Measurements from ENCODE around the gene PDZD2. TPM values are rescaled to one million over a fixed set of nuclear protein-coding genes. Genes with fewer than 3 reads are reported as not detected.

PDZD2 gene
- total and polyA plus RNA-seq, 5 donors = 40.4 to 188 (median 109) TPM

DNA sequence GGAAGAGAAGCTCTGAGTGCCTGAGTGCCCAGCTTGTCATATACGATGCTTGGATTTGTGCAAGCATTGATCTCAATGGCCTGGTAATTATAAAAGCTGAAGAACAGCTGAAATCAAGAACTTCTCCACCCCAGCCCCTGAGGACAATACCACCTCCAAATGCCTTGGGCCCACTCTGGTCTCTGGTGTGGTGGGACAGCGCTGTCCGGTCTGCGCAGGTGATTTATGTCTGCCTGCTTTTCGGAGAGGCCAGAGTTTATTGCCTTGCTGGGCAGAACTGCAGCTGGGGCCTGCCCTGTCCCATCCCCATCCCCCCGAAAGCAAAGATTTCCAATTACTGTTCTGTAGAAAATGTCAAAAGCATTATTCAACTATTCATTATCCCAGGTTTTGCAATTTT lies 1.1 kb upstream of the PDZD2 start:
- Histone ChIP-seq H3K9me3 (ENCODE audit: control insufficient read depth, low read length) (no peaks in the 10 kb centered on the region), H3K4me1 (ENCODE audit: control insufficient read depth, insufficient read depth, low read length) (peaks cover 9% of the 10 kb centered on the region), H3K27me3 (ENCODE audit: control insufficient read depth, insufficient read depth) (no peaks in the 10 kb centered on the region), H3K4me3 (ENCODE audit: low read length) (no peak overlapping the region), H3K27ac (ENCODE audit: low read length) (no peak overlapping the region)
- DNase-seq (no peak), ATAC-seq (no peak)
- WGBS = 91% methylated on average over 6 of the region's 6 CpGs
- intact Hi-C loops (cut with DNase I) = no loop called here

DNA sequence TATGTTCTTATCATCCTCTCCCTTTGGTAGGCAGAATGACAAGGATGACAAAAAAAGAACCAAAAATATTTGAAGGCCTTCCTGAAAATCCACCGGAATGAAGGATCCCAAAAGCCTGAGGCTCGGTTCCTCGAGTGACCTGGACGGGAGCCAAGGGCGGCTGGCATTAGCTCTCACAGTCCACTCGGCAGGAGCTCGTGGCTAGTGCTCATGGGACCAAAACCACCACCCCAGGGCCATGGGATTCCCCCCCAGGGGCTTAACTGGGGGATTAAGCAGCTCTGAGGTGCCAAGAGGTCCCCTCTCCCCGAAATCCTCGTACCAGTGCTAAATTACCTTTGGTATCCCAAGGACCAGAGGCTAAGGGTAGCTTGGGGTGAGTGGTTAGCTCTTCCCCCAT lies 586 bp upstream of the PDZD2 start:
- peak overlapping the region; percentile 78 for H3K27ac ChIP-seq (ENCODE audit: low read length)
- no peaks in the 10 kb centered on the region for H3K27me3 ChIP-seq (ENCODE audit: control insufficient read depth, insufficient read depth)
- H3K4me3 ChIP-seq (ENCODE audit: low read length) = peak overlapping the region; percentile 78
- H3K9me3 ChIP-seq (ENCODE audit: control insufficient read depth, low read length) = no peaks in the 10 kb centered on the region
- DNase-seq = peak; percentile 56 to 82 (median 77)
- peaks cover 9% of the 10 kb centered on the region for H3K4me1 ChIP-seq (ENCODE audit: control insufficient read depth, insufficient read depth, low read length)
- WGBS = 8% methylated on average over 9 of the region's 9 CpGs
- peak in 1 of 2 donors; percentile 1 for ATAC-seq
- intact Hi-C loops (cut with DNase I) = no loop called here

DNA sequence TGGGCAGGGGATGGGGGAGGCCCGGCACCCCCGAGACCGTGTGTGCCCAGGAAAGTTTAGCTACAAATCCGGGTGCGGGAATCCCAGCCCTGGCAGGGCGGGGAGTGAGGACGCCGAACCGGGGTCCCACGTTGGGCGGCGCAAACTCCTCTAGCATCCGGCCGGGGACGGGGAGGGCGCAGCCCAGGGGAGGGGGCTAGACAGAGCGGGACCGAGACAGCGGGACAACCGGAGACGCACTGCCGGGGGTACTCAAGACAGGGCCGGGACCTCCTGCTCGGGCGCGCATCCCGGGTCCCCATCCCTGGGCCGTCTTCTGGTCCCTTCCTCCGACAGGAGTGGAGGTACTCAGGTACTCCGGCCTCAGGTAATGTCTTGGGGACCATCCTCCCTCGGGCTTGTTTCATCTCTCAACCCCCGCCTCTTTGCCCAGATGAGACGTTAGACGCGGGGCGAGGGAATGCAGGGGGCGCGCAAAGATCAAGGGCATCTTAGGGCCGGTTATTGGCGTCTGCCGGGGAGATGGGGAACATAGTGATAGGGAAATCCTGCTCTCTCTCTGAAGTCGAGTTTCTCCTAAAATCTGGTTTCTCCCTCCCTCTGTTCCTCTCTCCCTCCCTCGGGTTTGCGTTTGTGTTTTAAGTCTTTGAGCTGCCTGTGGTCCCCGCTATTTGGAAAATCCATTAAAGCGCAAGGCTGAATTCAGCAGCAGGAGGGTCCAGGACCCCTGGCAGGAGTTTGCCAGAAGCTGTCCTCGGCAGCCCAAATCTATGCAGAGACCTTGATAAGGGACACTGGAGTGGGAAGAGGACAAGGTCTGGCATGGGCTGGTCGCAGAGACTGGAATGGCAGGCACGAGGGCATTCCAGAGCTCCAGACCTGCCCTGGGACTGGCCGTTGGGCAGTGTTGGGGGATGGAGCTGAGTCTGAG lies 815 bp downstream of the PDZD2 start:
- WGBS = 10% methylated on average over 50 of the region's 50 CpGs
- peaks cover 9% of the 10 kb centered on the region for H3K4me1 ChIP-seq (ENCODE audit: control insufficient read depth, insufficient read depth, low read length)
- H3K4me3 ChIP-seq (ENCODE audit: low read length) = peak overlapping the region; percentile 78
- H3K27ac ChIP-seq (ENCODE audit: low read length) = peak overlapping the region; percentile 78
- ATAC-seq = peak; percentile 47 to 55
- DNase-seq = peak in 1 of 3 donors; percentile 75
- intact Hi-C loops (cut with DNase I) = no loop called here
- no peaks in the 10 kb centered on the region for H3K9me3 ChIP-seq (ENCODE audit: control insufficient read depth, low read length)
- H3K27me3 ChIP-seq (ENCODE audit: control insufficient read depth, insufficient read depth) = no peaks in the 10 kb centered on the region

DNA sequence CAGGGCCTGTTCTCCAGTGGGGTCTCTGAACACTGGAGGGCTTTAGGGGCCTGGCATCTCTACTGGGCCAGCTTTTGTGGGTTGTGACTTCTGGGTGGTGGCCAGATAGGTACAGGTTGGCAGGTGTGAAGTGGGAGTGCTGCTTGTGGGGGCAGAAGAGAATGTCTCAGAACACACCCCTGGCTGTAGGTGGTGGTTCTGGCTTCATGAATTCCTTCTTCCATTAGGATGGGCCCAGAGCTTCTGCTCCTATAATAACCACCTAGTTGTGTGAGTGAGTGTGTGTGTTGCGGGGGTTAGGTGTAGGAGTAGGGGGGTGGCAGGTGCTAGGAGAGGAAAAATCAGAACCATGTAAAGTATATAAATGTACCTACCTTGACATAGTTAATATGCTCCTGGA lies 1.6 kb downstream of the PDZD2 start:
- no peaks in the 10 kb centered on the region for H3K9me3 ChIP-seq (ENCODE audit: control insufficient read depth, low read length)
- no peak for DNase-seq
- no peak for ATAC-seq
- peaks cover 9% of the 10 kb centered on the region for H3K4me1 ChIP-seq (ENCODE audit: control insufficient read depth, insufficient read depth, low read length)
- WGBS = 94% methylated on average over 1 of the region's 1 CpG
- no peaks in the 10 kb centered on the region for H3K27me3 ChIP-seq (ENCODE audit: control insufficient read depth, insufficient read depth)
- intact Hi-C loops (cut with DNase I) = no loop called here
- H3K4me3 ChIP-seq (ENCODE audit: low read length) = peak overlapping the region; percentile 78
- peak overlapping the region; percentile 78 for H3K27ac ChIP-seq (ENCODE audit: low read length)

DNA sequence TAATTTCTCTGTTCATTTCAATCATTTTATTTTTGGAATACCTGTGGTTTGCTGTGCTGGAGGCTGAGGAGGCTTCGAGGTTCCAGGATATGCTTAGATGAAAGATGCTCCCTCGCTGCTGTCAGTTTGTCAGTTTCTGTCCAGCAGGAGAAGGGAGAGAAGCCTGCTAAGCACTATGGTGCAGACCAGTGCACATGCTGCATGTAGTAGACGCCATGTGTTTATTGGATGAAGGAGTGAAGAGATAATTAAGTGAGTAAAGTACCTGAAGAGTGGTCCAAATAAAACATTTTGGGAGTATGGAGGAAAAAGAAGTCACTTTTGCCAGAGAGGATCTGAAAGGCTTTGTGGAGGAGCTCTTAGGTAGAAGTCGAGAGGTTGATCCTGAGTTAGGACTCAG lies 2.1 kb downstream of the PDZD2 start:
- no peak for DNase-seq
- peak overlapping the region; percentile 10 for H3K27ac ChIP-seq (ENCODE audit: low read length)
- no peak overlapping the region for H3K4me3 ChIP-seq (ENCODE audit: low read length)
- no peak for ATAC-seq
- H3K4me1 ChIP-seq (ENCODE audit: control insufficient read depth, insufficient read depth, low read length) = peaks cover 9% of the 10 kb centered on the region
- intact Hi-C loops (cut with DNase I) = no loop called here
- WGBS = 92% methylated on average over 4 of the region's 4 CpGs
- no peaks in the 10 kb centered on the region for H3K27me3 ChIP-seq (ENCODE audit: control insufficient read depth, insufficient read depth)
- no peaks in the 10 kb centered on the region for H3K9me3 ChIP-seq (ENCODE audit: control insufficient read depth, low read length)

DNA sequence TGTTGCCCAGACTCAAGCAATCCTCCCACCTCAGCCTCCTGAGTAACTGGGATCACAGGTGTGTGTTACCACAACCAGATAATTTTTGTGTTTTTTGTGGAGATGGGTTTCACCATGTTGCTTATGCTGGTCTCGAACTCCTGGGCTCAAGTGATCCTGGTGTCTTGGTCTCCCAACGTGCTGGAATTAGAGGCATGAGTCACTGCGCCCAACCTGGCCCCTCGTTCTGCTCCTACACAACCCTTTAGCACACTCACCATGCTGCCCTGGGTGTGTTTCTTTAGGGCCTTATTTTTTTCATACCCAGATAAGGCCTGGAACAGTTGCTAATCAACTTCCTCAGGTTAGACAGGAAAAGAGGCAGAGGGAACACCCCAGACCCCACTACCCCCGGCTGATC lies 2.6 kb downstream of the PDZD2 start:
- peaks cover 9% of the 10 kb centered on the region for H3K4me1 ChIP-seq (ENCODE audit: control insufficient read depth, insufficient read depth, low read length)
- H3K4me3 ChIP-seq (ENCODE audit: low read length) = no peak overlapping the region
- no peaks in the 10 kb centered on the region for H3K27me3 ChIP-seq (ENCODE audit: control insufficient read depth, insufficient read depth)
- peak overlapping the region; percentile 6 for H3K27ac ChIP-seq (ENCODE audit: low read length)
- 76% methylated on average over 5 of the region's 5 CpGs for WGBS
- no peaks in the 10 kb centered on the region for H3K9me3 ChIP-seq (ENCODE audit: control insufficient read depth, low read length)
- ATAC-seq (no peak), DNase-seq (no peak)
- intact Hi-C loops (cut with DNase I) = no loop called here

DNA sequence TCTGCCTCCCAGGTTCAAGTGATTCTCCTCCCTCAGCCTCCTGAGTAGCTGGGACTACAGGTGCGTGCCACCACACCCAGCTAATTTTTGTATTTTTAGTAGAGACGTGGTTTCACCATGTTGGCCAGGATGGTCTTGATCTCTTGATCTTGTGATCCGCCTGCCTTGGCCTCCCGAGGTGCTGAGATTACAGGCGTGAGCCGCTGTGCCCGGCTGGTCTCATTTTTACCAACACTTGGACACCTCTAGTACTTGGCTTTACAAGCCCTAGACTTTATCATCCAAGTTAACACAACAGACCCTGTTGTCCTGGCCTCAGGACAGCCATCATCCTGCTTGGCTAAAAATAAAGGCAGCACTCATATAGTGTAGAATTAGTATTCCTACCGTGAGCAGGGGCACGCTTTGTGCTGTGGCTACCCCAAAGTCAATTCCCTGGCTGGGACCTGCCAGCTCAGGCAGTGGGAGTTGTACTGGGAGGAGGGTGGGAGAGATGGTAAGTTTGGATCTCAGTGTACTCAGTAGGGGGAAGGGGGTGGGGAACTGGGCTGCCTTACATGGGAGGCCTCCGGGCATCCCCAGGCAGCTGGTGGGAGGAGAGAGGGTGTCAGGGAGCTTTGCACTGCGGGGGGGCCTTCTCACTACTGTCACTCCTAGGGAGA lies 6.6 kb downstream of the PDZD2 start:
- ATAC-seq (peak; percentile 74 to 87), DNase-seq (peak in 2 of 3 donors; percentile 54 to 66)
- Histone ChIP-seq H3K9me3 (ENCODE audit: control insufficient read depth, low read length) (no peaks in the 10 kb centered on the region), H3K4me1 (ENCODE audit: control insufficient read depth, insufficient read depth, low read length) (peaks cover 6% of the 10 kb centered on the region), H3K27me3 (ENCODE audit: control insufficient read depth, insufficient read depth) (no peaks in the 10 kb centered on the region), H3K4me3 (ENCODE audit: low read length) (no peak overlapping the region), H3K27ac (ENCODE audit: low read length) (peak overlapping the region; percentile 92)
- WGBS = 62% methylated on average over 11 of the region's 11 CpGs
- intact Hi-C loops (cut with DNase I) = no loop called here

DNA sequence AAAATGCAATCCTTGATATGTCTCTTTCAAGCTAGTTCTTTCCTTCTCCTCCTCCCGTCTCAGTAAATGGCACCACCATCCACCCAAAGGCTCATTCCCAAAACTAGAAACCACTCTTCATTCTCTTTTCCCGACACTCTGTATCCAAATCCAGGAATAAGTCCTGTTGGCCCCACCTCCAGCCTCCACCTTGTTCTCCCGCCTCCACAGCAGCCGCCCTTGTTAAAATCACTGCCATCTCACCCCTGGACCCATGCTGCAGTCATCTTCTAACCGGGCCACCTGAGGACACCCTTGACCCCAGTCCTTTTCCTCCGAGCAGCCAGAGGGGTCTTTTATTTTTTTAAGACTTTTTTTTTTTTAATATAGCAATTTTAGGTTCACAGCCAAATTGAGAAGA lies 9.4 kb downstream of the PDZD2 start:
- intact Hi-C loops (cut with DNase I) = no loop called here
- H3K27me3 ChIP-seq (ENCODE audit: control insufficient read depth, insufficient read depth) = no peaks in the 10 kb centered on the region
- no peak overlapping the region for H3K4me3 ChIP-seq (ENCODE audit: low read length)
- H3K27ac ChIP-seq (ENCODE audit: low read length) = no peak overlapping the region
- no peaks in the 10 kb centered on the region for H3K4me1 ChIP-seq (ENCODE audit: control insufficient read depth, insufficient read depth, low read length)
- ATAC-seq (no peak), DNase-seq (no peak)
- no peaks in the 10 kb centered on the region for H3K9me3 ChIP-seq (ENCODE audit: control insufficient read depth, low read length)
- 96% methylated on average over 6 of the region's 6 CpGs for WGBS

DNA sequence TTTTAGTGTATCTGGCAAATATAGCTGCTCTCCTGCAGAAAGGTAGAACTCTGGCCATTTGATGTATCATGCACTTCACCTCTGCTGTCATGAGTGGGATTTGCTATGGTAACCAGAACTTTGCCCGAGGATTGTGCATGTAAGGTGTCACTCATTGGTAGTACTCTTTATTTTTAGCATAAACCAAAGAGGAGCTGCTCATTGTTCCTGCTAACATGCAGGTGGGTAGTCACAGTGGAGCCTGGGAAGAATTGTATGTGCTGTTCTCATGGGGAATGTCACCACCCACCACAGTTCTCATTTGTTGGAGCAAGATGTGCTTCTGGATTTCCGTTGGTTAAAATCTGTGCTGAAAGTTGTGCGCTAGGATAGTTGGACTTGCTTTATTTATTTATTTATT lies 12.3 kb downstream of the PDZD2 start:
- Histone ChIP-seq H3K27me3 (ENCODE audit: control insufficient read depth, insufficient read depth) (no peaks in the 10 kb centered on the region), H3K9me3 (ENCODE audit: control insufficient read depth, low read length) (no peaks in the 10 kb centered on the region), H3K4me3 (ENCODE audit: low read length) (no peak overlapping the region), H3K4me1 (ENCODE audit: control insufficient read depth, insufficient read depth, low read length) (peaks cover 5% of the 10 kb centered on the region), H3K27ac (ENCODE audit: low read length) (no peak overlapping the region)
- no peak for DNase-seq
- WGBS = 83% methylated on average over 3 of the region's 3 CpGs
- intact Hi-C loops (cut with DNase I) = no loop called here
- no peak for ATAC-seq

DNA sequence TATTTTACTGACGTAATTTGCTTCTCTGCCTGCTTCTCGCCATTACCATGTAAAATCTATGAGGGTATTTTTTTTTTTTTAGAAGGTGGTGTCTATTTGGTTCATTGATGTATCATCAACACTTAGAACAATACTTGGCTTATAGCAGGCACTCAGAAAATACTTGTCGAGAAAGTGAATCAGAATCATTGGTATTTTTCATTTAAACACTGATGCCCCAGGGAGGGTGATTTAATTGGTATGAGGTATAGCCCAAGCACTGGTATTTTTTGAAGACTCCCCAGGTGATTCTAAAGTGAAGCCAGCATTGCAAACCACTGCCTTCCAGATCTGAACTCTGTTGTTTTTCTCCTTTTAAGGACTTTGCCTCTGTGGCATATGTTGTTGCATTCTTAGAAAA lies 16.6 kb downstream of the PDZD2 start:
- Histone ChIP-seq H3K4me1 (ENCODE audit: control insufficient read depth, insufficient read depth, low read length) (peaks cover 8% of the 10 kb centered on the region), H3K27me3 (ENCODE audit: control insufficient read depth, insufficient read depth) (no peaks in the 10 kb centered on the region), H3K4me3 (ENCODE audit: low read length) (no peak overlapping the region), H3K9me3 (ENCODE audit: control insufficient read depth, low read length) (no peaks in the 10 kb centered on the region), H3K27ac (ENCODE audit: low read length) (no peak overlapping the region)
- intact Hi-C loops (cut with DNase I) = no loop called here
- WGBS = 97% methylated on average over 3 of the region's 3 CpGs
- ATAC-seq (no peak), DNase-seq (no peak)

DNA sequence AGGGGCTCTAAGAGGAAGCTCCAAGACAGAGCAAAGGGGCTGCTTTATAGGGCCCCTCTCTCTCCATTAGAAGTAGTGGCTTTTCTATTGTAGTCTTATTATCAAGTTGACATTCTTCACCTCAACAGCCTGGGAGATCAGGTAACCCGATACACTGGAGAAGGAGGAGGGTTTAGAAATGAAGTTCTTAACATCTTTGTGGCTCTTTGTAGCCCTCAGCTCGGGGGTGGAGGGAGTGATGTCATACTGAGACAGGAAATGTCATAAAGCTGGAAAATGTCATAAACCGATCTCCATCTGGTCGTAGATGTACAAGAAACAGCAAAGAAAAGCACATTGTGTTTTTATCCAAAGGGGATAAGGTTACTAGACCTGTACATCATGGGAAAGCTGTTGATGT lies 17.9 kb downstream of the PDZD2 start:
- Histone ChIP-seq H3K27me3 (ENCODE audit: control insufficient read depth, insufficient read depth) (no peaks in the 10 kb centered on the region), H3K4me1 (ENCODE audit: control insufficient read depth, insufficient read depth, low read length) (peaks cover 10% of the 10 kb centered on the region), H3K4me3 (ENCODE audit: low read length) (no peak overlapping the region), H3K9me3 (ENCODE audit: control insufficient read depth, low read length) (no peaks in the 10 kb centered on the region), H3K27ac (ENCODE audit: low read length) (no peak overlapping the region)
- 68% methylated on average over 4 of the region's 4 CpGs for WGBS
- intact Hi-C loops (cut with DNase I) = no loop called here
- DNase-seq (no peak), ATAC-seq (no peak)
